Ramos (cell line): ENCODE measurements around the gene GAL3ST3.
"Not testable (repeated sequence)": the region's sequence is repeated elsewhere in the genome, so short reads cannot be mapped to it uniquely, and the experiment has no call there.

Experiments used
- in situ Hi-C: fragments of 300-500 bp; cut with MboI; formaldehyde crosslinking; loops from one replicate; pipeline ENCODE4 v1.14.3; 2022; ENCODE audit warnings: low sequenced_read_pairs; ENCODE audit not compliant: unreplicated experiment

GAL3ST3 gene

DNA sequence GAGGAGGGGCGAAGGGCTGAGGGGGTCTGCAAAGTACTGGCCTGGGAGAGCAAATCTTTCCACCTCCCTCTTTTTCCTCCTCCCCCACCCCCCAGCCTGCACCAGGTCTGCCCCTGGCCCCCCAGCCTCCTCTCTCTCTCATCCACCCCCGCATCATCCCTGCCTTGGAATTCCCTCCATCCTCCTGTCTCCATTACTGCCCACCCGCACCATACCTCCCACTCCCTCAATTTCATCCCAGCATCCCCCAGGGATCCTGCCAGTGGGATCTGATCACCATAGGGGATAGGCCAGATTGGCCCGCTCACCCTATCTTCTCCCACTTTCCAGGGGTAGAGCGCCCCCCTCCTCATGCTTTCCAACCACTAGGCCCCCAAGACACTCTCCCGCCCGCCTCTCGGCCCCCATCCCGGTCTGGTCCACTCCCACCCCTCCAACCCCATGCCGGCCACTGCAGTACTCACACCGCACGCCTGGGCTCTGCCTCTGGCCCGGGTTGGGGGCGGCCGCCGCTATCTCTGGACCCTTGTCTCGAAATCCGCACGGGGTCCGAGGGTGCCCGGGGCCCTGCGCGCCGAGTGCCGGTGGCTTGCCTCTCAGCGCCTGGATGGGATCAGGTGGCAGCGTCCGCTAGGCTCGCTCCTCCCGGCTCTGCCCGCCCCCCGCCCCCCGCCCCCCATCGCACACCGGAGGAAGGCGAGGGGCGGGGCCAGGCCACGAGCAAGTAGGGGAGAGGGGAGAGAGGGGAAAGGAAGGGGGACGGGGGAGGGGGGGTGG lies at the start of gene GAL3ST3:
Gene GAL3ST3, minus strand, starts transcription at position 615 of the 777 bp plus-strand sequence. CDS start 3,746 bp downstream, outside the sequence.
- in situ Hi-C loops, result no loop called here

DNA sequence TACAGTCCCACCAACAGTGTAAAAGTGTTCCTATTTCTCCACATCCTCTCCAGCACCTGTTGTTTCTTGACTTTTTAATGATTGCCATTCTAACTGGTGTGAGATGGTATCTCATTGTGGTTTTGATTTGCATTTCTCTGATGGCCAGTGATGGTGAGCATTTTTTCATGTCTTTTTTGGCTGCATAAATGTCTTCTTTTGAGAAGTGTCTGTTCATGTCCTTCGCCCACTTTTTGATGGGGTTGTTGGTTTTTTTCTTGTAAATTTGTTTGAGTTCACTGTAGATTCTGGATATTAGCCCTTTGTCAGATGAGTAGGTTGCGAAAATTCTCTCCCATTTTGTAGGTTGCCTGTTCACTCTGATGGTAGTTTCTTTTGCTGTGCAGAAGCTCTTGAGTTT lies 43.2 kb upstream of the GAL3ST3 start:
- in situ Hi-C loops, result not testable (repeated sequence)

GRCh38 chr11:66090288-66090687 lies 41.3 kb upstream of the GAL3ST3 start:
- in situ Hi-C loops, result no loop called here

- in situ Hi-C loops, result no loop called here
Measured at GRCh38 chr11:66089067-66089466, 40.1 kb upstream of the GAL3ST3 start.

DNA sequence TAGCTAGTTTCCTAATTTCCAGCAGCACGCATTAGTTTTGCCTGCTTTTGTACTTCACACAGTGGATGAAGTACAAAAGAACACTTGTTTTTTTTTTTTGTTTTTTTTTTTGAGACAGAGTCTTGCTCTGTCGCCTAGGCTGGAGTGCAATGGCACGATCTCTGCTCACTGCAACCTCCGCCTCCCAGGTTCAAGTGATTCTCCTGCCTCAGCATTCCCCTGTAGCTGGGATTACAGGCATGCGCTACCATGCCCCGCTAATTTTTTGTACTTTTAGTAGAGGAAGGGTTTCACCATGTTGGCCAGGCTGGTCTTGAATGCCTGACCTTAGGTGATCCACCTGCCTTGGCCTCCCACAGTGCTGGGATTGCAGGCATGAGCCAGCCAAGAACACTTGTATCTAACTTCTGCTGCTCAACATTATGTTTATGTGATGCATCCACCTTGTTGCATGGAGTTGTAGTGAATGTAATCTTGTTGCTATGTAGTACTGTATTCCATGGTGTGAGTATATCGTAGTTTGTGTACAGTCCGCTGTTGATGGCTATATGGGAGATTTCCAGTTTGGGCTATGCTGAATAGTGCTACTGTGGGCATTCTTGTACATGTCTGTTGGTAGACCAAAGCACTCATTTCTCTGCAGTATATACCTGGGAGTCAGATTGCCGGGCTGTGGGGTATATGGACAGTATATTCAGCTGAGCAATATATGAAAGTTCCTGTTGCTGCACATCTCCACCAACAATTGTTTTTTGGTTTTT lies 38.4 kb upstream of the GAL3ST3 start:
- in situ Hi-C loops, result no loop called here

DNA sequence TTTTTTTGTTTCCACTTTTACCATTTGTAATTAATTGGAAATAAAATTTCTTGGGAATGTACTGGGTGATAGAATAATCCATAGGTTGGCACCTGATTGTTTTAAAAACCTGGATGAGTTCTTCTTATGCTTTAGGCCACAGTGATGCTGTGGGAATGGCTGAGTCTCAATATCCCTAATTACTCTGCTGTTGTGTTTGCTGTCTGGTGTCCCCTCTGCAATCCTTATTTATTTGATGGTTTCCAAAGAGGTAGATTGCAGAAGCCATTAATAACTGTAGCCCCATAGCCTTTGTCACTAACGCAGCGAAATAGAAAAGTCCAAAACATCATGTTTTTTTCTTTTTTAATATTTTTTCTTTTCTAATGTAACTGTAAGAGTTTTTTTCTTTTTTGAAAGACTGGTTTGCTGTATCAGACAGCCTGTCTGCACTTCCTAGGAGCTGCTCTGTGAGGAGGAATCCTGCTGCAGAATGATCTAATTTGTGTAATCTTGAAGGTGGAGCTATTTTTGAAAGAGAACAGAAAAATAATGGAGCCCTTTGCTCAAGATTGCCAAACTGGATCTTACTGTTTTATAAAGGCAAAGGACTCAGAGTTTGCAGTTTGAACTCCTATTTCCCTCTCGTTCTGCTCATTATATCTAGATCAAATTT lies 36.0 kb upstream of the GAL3ST3 start:
- in situ Hi-C loops, result no loop called here

- in situ Hi-C loops, result no loop called here
Measured at GRCh38 chr11:66083767-66084166, 34.8 kb upstream of the GAL3ST3 start.

GRCh38 chr11:66082946-66083698 lies 34.2 kb upstream of the GAL3ST3 start:
- in situ Hi-C loops, result no loop called here

- in situ Hi-C loops, result no loop called here
Measured at GRCh38 chr11:66081505-66081904, 32.5 kb upstream of the GAL3ST3 start.

DNA sequence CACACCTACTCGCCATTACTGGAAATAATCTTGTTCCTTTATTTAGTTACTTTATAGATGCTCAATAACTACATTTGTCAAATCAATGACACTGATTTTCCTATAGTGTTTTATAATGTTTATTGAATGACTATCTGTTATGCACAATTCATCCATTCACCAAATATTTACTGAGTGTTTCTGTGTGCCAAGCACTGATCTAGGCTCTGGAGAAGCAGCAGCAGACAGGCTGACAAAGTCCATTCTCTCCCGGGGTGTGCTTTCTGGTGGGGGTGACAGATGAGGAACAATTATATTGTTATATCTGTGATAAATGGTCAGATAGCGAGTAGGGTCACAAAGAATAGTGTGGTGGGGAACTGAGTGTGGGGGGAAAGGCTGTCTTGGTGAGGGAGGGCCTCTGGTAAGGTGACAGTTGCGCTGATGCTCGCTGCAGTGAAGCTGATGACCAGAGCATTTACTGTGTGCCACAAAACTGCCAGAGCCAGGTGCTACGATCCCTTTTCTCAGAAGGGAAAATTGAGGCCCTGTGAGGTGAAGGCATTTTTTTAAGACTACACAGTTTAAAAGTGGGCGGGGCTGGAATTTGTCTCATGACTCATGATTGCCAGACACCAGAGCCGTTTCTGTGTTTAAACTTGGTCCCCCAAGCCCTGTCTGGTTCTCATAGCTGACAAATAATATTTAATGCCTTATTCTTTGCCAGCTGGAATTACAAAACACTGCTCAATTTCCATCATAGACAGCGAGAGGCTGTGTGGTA lies 31.3 kb upstream of the GAL3ST3 start:
- in situ Hi-C loops, result no loop called here

GRCh38 chr11:66078949-66079348 lies 30.0 kb upstream of the GAL3ST3 start:
- in situ Hi-C loops, result not testable (repeated sequence)

DNA sequence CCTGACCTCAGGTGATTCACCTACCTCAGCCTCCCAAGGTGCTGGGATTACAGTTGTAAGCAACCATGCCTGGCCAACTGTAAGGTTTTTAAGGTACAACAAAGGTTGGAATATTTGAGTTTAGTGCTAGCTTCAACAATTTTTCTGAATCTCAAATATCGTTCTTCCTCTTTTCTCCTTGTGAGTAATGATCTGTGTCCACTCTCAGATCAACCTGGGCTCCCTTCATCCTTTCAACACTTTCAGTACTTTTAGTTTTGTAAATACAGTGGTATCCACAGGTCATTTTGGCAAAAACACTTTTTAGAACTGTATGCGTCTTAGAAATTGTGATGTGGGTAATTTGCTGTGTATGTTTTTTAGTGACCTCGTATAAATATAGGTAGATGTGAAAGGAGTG lies 29.0 kb upstream of the GAL3ST3 start:
- in situ Hi-C loops, result no loop called here

- in situ Hi-C loops, result no loop called here
Measured at GRCh38 chr11:66076561-66076960, 27.6 kb upstream of the GAL3ST3 start.

DNA sequence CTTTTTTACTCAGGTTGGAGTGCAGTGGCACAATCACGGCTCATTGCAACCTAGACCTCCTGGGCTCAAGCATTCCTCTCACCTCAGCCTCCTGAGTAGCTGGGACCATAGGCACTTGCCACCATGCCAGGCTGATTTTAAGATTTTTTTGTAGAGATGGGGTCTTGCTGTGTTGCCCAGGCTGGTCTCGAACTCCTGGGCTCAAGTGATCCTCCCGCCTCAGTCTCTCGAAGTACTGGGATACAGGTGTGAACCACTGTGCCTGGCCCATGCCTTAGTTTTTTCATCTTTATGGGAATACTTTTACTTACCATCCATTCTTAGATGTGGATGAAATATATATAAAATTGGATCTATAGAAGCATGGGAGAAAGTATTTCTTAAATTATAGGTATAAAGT lies 26.3 kb upstream of the GAL3ST3 start:
- in situ Hi-C loops, result no loop called here

- in situ Hi-C loops, result no loop called here
Measured at GRCh38 chr11:66073669-66074068, 24.7 kb upstream of the GAL3ST3 start.

DNA sequence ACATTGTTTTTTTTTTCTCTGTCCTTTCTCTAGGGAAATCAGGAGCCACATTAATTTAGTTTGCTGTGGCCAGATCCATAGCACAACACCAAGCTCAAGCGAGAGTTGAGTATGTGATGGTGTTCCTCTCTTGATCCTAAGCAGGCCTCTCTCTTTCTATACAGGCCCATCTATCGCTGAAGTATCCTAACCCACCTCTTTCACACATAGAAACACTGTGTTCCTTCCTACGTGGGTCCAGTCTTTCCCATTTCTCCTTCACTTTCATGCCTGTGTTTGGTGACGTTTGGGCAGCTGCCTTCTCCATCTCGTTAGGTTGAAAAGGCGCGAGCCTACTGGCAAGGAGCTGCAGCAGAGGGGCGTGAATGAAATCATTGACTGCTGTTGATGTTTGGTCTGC lies 23.6 kb upstream of the GAL3ST3 start:
- in situ Hi-C loops, result no loop called here

DNA sequence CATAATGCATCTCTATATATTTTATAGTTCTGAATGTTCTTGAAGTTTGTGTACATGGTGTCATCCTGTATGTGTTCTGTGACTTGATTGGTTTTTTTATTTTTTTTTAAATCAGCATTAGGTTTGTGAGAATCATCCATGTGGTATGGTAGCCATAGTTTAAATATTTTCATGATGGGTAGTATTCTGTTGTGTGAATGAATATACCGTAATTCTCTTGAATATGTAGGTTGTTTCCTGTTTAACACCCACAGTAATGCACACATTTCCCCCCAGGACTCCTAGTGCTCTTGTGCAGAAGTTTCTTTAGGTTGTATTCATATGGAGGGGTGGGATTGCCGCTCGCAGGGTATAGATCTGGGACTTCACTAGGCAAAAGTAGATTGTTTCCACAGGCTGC lies 23.1 kb upstream of the GAL3ST3 start:
- in situ Hi-C loops, result no loop called here

DNA sequence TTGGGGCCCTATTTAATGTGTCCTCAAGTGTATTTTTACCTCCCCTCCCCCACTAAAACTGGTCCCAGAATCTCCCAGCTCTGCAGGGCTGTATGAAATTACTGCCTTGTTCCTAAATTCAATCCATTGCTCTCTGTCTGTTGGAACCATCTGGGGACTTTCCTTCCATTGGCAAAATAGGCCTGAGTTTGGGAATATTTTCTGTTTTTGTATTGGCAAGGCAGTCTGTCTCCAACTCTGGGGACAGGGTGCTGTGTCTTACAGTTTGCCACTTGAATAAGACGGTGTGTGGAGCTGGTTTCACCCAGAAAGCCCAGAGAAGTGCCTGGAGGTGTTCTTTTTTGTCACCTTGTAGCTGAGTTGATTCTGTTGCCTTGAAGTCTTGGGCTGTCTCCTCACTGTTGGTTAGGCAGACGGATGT lies 22.4 kb upstream of the GAL3ST3 start:
- in situ Hi-C loops, result no loop called here

DNA sequence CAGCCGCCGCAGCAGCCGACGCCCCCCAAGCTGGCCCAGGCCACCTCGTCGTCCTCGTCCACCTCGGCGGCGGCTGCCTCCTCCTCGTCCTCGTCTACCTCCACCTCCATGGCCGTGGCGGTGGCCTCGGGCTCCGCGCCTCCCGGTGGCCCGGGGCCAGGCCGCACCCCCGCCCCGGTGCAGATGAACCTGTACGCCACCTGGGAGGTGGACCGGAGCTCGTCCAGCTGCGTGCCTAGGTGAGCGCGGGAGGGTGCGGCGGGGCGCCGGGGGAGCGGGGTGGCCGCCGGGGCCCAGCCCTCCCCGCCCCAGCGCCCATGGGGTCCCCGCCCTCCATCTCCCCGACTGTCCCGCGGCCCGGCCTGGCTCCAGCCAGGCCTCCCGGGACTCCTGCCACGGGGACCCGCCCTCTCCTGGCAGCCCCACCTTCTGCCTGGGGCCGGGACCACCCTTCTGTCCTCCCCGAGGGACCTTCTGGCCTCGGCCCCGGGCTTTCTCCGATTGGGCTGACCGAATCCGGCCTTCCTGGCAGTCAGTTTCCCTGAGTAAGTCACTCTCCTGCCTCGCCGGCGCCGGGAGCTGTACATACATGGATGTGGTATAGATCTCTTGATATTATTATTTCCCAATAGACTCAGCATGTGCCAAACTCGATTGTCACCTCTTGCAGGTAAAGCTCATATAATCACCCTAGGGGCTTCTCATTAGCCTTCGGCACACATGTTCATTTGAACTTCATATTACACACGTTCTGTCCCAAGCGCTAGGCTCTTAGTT lies 21.8 kb upstream of the GAL3ST3 start:
- in situ Hi-C loops, result no loop called here
